Nephron progenitor cell (in vitro differentiated cells): ENCODE results near the gene AASS.

Experiments used
- DNase-seq: peaks from one replicate; pipeline ENCODE4 v3.0.0; 2021
- H3K27ac Mint-ChIP-seq: 2 replicates; pipeline ENCODE4 v1.8.0; 2021; ENCODE audit warnings: mild to moderate bottlenecking, moderate library complexity, mixed read lengths
- H3K27me3 Mint-ChIP-seq: 2 replicates; pipeline ENCODE4 v1.8.0; 2021; ENCODE audit warnings: mild to moderate bottlenecking, low read depth, mixed read lengths; ENCODE audit not compliant: poor library complexity
- H3K36me3 Mint-ChIP-seq: 2 replicates; pipeline ENCODE4 v1.8.0; 2021; ENCODE audit warnings: low read depth, mixed read lengths
- H3K4me1 Mint-ChIP-seq: 2 replicates; pipeline ENCODE4 v1.8.0; 2021; ENCODE audit warnings: mixed read lengths
- H3K4me3 Mint-ChIP-seq: 2 replicates; pipeline ENCODE4 v1.8.0; 2021; ENCODE audit warnings: mild to moderate bottlenecking, moderate library complexity, mixed read lengths
- H3K9me3 Mint-ChIP-seq: 2 replicates; pipeline ENCODE4 v1.8.0; 2021; ENCODE audit warnings: mild to moderate bottlenecking, moderate library complexity, mixed read lengths
- TF ChIP-seq, protein P1 (sequence below): fragments of 200-600 bp; sonication (generic); IDR thresholded peaks from 2 replicates; pipeline ENCODE4 v1.5.0; 2021; ENCODE audit warnings: antibody characterized with exemption

The AASS gene

GRCh38 chr7:122145937-122146645 lies 2.0 kb upstream of the AASS start:
- no peak for DNase-seq
- no peaks in the 10 kb centered on the region for H3K9me3 Mint-ChIP-seq
- no peak overlapping the region for H3K27ac Mint-ChIP-seq
- H3K27me3 Mint-ChIP-seq, result peaks cover 12% of the 10 kb centered on the region
- peak overlapping the region; percentile 54 for H3K4me3 Mint-ChIP-seq
- H3K36me3 Mint-ChIP-seq, result peaks cover 7% of the 10 kb centered on the region
- TF ChIP-seq, protein P1, sequence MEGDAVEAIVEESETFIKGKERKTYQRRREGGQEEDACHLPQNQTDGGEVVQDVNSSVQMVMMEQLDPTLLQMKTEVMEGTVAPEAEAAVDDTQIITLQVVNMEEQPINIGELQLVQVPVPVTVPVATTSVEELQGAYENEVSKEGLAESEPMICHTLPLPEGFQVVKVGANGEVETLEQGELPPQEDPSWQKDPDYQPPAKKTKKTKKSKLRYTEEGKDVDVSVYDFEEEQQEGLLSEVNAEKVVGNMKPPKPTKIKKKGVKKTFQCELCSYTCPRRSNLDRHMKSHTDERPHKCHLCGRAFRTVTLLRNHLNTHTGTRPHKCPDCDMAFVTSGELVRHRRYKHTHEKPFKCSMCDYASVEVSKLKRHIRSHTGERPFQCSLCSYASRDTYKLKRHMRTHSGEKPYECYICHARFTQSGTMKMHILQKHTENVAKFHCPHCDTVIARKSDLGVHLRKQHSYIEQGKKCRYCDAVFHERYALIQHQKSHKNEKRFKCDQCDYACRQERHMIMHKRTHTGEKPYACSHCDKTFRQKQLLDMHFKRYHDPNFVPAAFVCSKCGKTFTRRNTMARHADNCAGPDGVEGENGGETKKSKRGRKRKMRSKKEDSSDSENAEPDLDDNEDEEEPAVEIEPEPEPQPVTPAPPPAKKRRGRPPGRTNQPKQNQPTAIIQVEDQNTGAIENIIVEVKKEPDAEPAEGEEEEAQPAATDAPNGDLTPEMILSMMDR, result no peak
- H3K4me1 Mint-ChIP-seq, result peaks cover 36% of the 10 kb centered on the region

DNA sequence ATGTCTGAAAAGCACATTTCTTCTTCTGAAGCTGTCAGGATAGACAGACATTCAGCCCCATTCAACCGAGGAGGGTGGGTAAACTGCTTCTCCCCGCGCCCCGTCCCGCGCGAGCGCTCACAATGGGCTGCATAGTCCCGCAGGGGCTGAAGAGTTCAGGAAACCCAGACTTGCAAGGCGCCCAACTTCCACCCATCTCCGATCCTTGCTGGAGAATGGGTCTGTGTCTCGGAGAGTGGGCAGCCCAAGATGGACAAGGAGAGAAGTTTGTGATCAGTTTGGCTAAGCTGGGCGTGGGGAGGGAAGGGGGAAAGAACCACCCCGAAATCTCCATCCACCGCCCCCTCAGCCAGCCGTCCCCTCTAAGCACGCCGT lies 686 bp downstream of the AASS start:
- peak overlapping the region; percentile 100 for H3K27ac Mint-ChIP-seq
- peaks cover 8% of the 10 kb centered on the region for H3K36me3 Mint-ChIP-seq
- peaks cover 38% of the 10 kb centered on the region for H3K4me1 Mint-ChIP-seq
- peak overlapping the region; percentile 100 for H3K4me3 Mint-ChIP-seq
- no peaks in the 10 kb centered on the region for H3K9me3 Mint-ChIP-seq
- DNase-seq, result peak; percentile 50
- peaks cover 8% of the 10 kb centered on the region for H3K27me3 Mint-ChIP-seq
- TF ChIP-seq, protein P1, result no peak

- DNase-seq, result no peak
- Mint-ChIP-seq H3K27ac (no peak overlapping the region), H3K4me3 (no peak overlapping the region), H3K27me3 (no peaks in the 10 kb centered on the region), H3K4me1 (peaks cover 60% of the 10 kb centered on the region), H3K9me3 (no peaks in the 10 kb centered on the region), H3K36me3 (peaks cover 8% of the 10 kb centered on the region)
- TF ChIP-seq, protein P1, result no peak
Observed at GRCh38 chr7:122140918-122141317, 3.1 kb downstream of the AASS start.

- Mint-ChIP-seq H3K9me3 (peaks cover 3% of the 10 kb centered on the region), H3K27me3 (no peaks in the 10 kb centered on the region), H3K27ac (peak overlapping the region; percentile 41), H3K4me1 (peaks cover 39% of the 10 kb centered on the region), H3K36me3 (peaks cover 22% of the 10 kb centered on the region), H3K4me3 (no peak overlapping the region)
- DNase-seq, result no peak
- TF ChIP-seq, protein P1, result no peak
Observed at GRCh38 chr7:122137251-122138077, 6.6 kb downstream of the AASS start.

- TF ChIP-seq, protein P1, result no peak
- Mint-ChIP-seq H3K36me3 (peaks cover 27% of the 10 kb centered on the region), H3K27ac (no peak overlapping the region), H3K27me3 (no peaks in the 10 kb centered on the region), H3K9me3 (peaks cover 3% of the 10 kb centered on the region), H3K4me3 (no peak overlapping the region), H3K4me1 (peaks cover 32% of the 10 kb centered on the region)
- DNase-seq, result no peak
Observed at GRCh38 chr7:122136639-122137245, 7.3 kb downstream of the AASS start.
